Endothelial cell of umbilical vein (primary cell): ENCODE results near the gene DENND1A. TPM values are rescaled to one million over a fixed set of nuclear protein-coding genes. Genes with fewer than 3 reads are reported as not detected.

ENCODE experiments used
- BruUV-seq: library from RNA; stranded (reverse); fragments of 400-500 nt; replicated peaks from 2 replicates; lab custom pipeline; 2021; lab: Mats Ljungman, UMichigan
- CTCF ChIA-PET: fragments of 300-600, 350-600 bp; sonication (Branson Sonifier 250); formaldehyde crosslinking; loops from one replicate; lab custom pipeline; 2021; ENCODE audit warnings: antibody characterized with exemption, inconsistent platforms; lab: Charles Lee
- POLR2A ChIA-PET: fragments of 300-600, 350-600 bp; sonication (Branson Sonifier 250); formaldehyde crosslinking; loops from one replicate; lab custom pipeline; 2021; ENCODE audit warnings: antibody characterized with exemption, inconsistent platforms; lab: Charles Lee
- DNase-seq: peaks from one replicate; pipeline ENCODE4 v3.0.0-alpha.2; 2011; ENCODE audit warnings: low read depth, low spot score
- FAIRE-seq: peaks from 2 replicates; lab custom pipeline; 2011; peaks lifted over from hg19 to GRCh38; lab: Jason Lieb, UNC
- H2AFZ ChIP-seq: 2 replicates; pipeline ENCODE4 v1.6.0; 2012; ENCODE audit warnings: low read depth, low read length, control low read depth, inconsistent platforms
- H3K27ac ChIP-seq: 2 replicates; pipeline ENCODE4 v1.5.1; 2011; ENCODE audit warnings: low read depth, mild to moderate bottlenecking, control low read depth, low read length, moderate library complexity; ENCODE audit not compliant: insufficient read depth
- H3K27me3 ChIP-seq, 2 experiments: 2 replicates each; pipeline versions ENCODE4 v1.6.0 to v1.6.1; 2011; ENCODE audit warnings: low read length in 2 of 2, mixed read lengths in 1 of 2; ENCODE audit not compliant: control insufficient read depth in 2 of 2, insufficient read depth in 2 of 2
- H3K36me3 ChIP-seq, 2 experiments: 2 replicates in 1 of 2; 3 replicates in 1 of 2; pipeline ENCODE4 v1.5.1; 2011; ENCODE audit warnings: low read length in 2 of 2, mild to moderate bottlenecking in 1 of 2, moderate library complexity in 1 of 2; ENCODE audit not compliant: control insufficient read depth in 2 of 2, insufficient read depth in 2 of 2; ENCODE audit errors: extremely low read depth in 1 of 2
- H3K4me1 ChIP-seq: 3 replicates; pipeline ENCODE4 v1.5.1; 2011; ENCODE audit warnings: mild to moderate bottlenecking, low read length; ENCODE audit not compliant: control insufficient read depth, insufficient read depth; ENCODE audit errors: extremely low read depth
- H3K4me2 ChIP-seq: 2 replicates; pipeline ENCODE4 v1.6.1; 2011; ENCODE audit warnings: low read length, control low read depth, mixed read lengths; ENCODE audit not compliant: insufficient read depth
- H3K4me3 ChIP-seq, 3 experiments: fragments of 200-600 bp in 1 of 3; sonication (generic), shearing (Covaris generic) in 1 of 3; replicated peaks in 1 of 3; 2 replicates each; pipeline ENCODE4 v1.5.1; 2011 to 2016; ENCODE audit warnings: control low read depth in 3 of 3, low read length in 3 of 3, mild to moderate bottlenecking in 2 of 3, inconsistent platforms in 1 of 3, low read depth in 1 of 3, moderate library complexity in 1 of 3; ENCODE audit not compliant: insufficient read depth in 1 of 3
- H3K79me2 ChIP-seq: 2 replicates; pipeline ENCODE4 v1.6.0; 2012; ENCODE audit warnings: low read length, inconsistent platforms; ENCODE audit not compliant: control insufficient read depth, insufficient read depth
- H3K9ac ChIP-seq: replicated peaks from 2 replicates; pipeline ENCODE3; 2011; ENCODE audit warnings: low read length, control low read depth; ENCODE audit not compliant: insufficient read depth; ENCODE audit errors: extremely low read depth
- H3K9me1 ChIP-seq: replicated peaks from 3 replicates; pipeline ENCODE4 v1.6.0; 2011; ENCODE audit warnings: mild to moderate bottlenecking, low read length; ENCODE audit not compliant: control insufficient read depth, insufficient read depth; ENCODE audit errors: extremely low read depth
- H3K9me3 ChIP-seq: replicated peaks from 2 replicates; pipeline ENCODE4 v1.5.1; 2012; ENCODE audit warnings: low read length, inconsistent platforms; ENCODE audit not compliant: control insufficient read depth, insufficient read depth
- H4K20me1 ChIP-seq: replicated peaks from 2 replicates; pipeline ENCODE3; 2011; ENCODE audit warnings: mild to moderate bottlenecking, low read length; ENCODE audit not compliant: control insufficient read depth, insufficient read depth; ENCODE audit errors: extremely low read depth
- EZH2 ChIP-seq: IDR thresholded peaks from 2 replicates; pipeline ENCODE4 v1.6.1; 2012; ENCODE audit warnings: borderline replicate concordance, low read depth, mild to moderate bottlenecking, moderate library complexity, low read length, inconsistent platforms; ENCODE audit not compliant: severe bottlenecking
- FOS ChIP-seq: IDR thresholded peaks from 2 replicates; pipeline ENCODE4 v1.6.1; 2011; ENCODE audit warnings: mild to moderate bottlenecking, low read length, moderate library complexity, borderline replicate concordance; ENCODE audit not compliant: insufficient read depth
- GATA2 ChIP-seq: IDR thresholded peaks from 2 replicates; pipeline ENCODE4 v1.7.0; 2011; ENCODE audit warnings: low read depth, mild to moderate bottlenecking, moderate library complexity, mixed read lengths, low read length; ENCODE audit not compliant: insufficient read length, insufficient read depth
- MAX ChIP-seq: IDR thresholded peaks from 2 replicates; pipeline ENCODE4 v1.6.1; 2011; ENCODE audit not compliant: insufficient read depth, insufficient read length
- MYC ChIP-seq: IDR thresholded peaks from one replicate; pipeline ENCODE4 v1.6.1; 2011; ENCODE audit warnings: mild to moderate bottlenecking, low read depth, low read length
- POLR2AphosphoS5 ChIP-seq: IDR thresholded peaks from 2 replicates; pipeline ENCODE4 v1.6.1; 2012; ENCODE audit warnings: low read depth, mild to moderate bottlenecking, control low read depth, low read length, moderate library complexity; ENCODE audit not compliant: insufficient read depth
- dilution Hi-C: fragments of 300-500 bp; cut with MboI; formaldehyde crosslinking; loops from one replicate; pipeline ENCODE4 v1.15.0; 2019; ENCODE audit warnings: low sequenced_read_pairs; ENCODE audit not compliant: extremely low pct_ligation_motif_present
- intact Hi-C: fragments of 100-400 bp; cut with micrococcal nuclease; formaldehyde crosslinking; loops from one replicate; pipeline ENCODE4 v1.10.0; 2022
- polyA plus RNA-seq, 4 experiments: library from polyadenylated mRNA; depleted of rRNA in 3 of 4; stranded (reverse) in 3 of 4; unstranded in 1 of 4; fragments of >200 nt; gene quantifications; 2 replicates each; pipeline versions ENCODE4 v1.2.1 to v1.2.3, GENCODE V29; 2011 to 2012; ENCODE audit warnings: missing spikeins in 1 of 4
- total RNA-seq: library from RNA; stranded (reverse); gene quantifications from 2 replicates; pipeline ENCODE4 v1.2.3, GENCODE V29; 2021

The DENND1A gene
- total and polyA plus RNA-seq, 2 donors (not counting 3 experiments of a cell fraction or from before 2014, with no cell fraction given), result 18.5 to 24.5 TPM

GRCh38 chr9:123478160-123478559, 451.8 kb downstream of the DENND1A start:
- ChIA-PET CTCF (no interaction called here), POLR2A (no interaction called here)
- no peak for FAIRE-seq

GRCh38 chr9:123475407-123475806, 454.5 kb downstream of the DENND1A start:
- DNase-seq, result no peak
- Histone ChIP-seq H3K27me3 (no peaks in the 10 kb centered on the region), H4K20me1 (no peaks in the 10 kb centered on the region), H3K36me3 (no peaks in the 10 kb centered on the region), H3K79me2 (no peaks in the 10 kb centered on the region), H3K4me2 (no peak overlapping the region), H3K4me3 (no peak overlapping the region), H3K4me1 (no peaks in the 10 kb centered on the region), H2AFZ (no peak overlapping the region), H3K27ac (no peak overlapping the region), H3K9me1 (no peaks in the 10 kb centered on the region), H3K9ac (no peak overlapping the region), H3K9me3 (no peaks in the 10 kb centered on the region)
- dilution Hi-C loops (no loop called here), intact Hi-C loops (no loop called here)
- ChIA-PET POLR2A (no interaction called here), CTCF (no interaction called here)
- BruUV-seq, result no TSS peak
- TF ChIP-seq EZH2, result no peak
- no peak for TF ChIP-seq FOS
- TF ChIP-seq MYC, result no peak
- no peak for TF ChIP-seq GATA2
- no peak for FAIRE-seq

More at GRCh38 chr9:123478160-123478559, 451.8 kb downstream of the DENND1A start:
- Histone ChIP-seq H3K9ac (no peak overlapping the region), H3K27ac (no peak overlapping the region), H2AFZ (no peak overlapping the region), H3K4me3 (no peak overlapping the region), H3K4me1 (no peaks in the 10 kb centered on the region), H3K36me3 (no peaks in the 10 kb centered on the region), H3K4me2 (no peak overlapping the region), H3K9me3 (no peaks in the 10 kb centered on the region), H3K9me1 (no peaks in the 10 kb centered on the region), H4K20me1 (no peaks in the 10 kb centered on the region), H3K79me2 (no peaks in the 10 kb centered on the region), H3K27me3 (no peaks in the 10 kb centered on the region)
- DNase-seq, result no peak
- BruUV-seq, result no TSS peak
- dilution Hi-C loops, result no loop called here
- no peak for TF ChIP-seq MAX
- no peak for TF ChIP-seq FOS
- no peak for TF ChIP-seq POLR2AphosphoS5
- intact Hi-C loops, result no loop called here
